Measurements from ENCODE around the gene SLC38A1. TPM values are rescaled to one million over a fixed set of nuclear protein-coding genes. Genes with fewer than 3 reads are reported as not detected.

Gene SLC38A1
- total RNA-seq, 1 donor from 2014 or later = 63.2 TPM

- H3K4me1 ChIP-seq (ENCODE audit: control insufficient read depth in 3 of 3, insufficient read depth in 3 of 3, low read length in 3 of 3) = no peaks in the 10 kb centered on the region
- H3K4me3 ChIP-seq (ENCODE audit: low read length in 3 of 3) = no peak overlapping the region
- H3K27me3 ChIP-seq (ENCODE audit: control insufficient read depth in 3 of 3, insufficient read depth in 3 of 3, low read length in 3 of 3) = no peaks in the 10 kb centered on the region
- no peak overlapping the region for H3K9ac ChIP-seq (ENCODE audit: low read depth in 1 of 3, low read length in 3 of 3)
- H3K36me3 ChIP-seq (ENCODE audit: control insufficient read depth in 3 of 3, insufficient read depth in 3 of 3, low read length in 3 of 3) = no peaks in the 10 kb centered on the region
- H3K27ac ChIP-seq (ENCODE audit: low read depth, low read length) = no peak overlapping the region
- no peaks in the 10 kb centered on the region for H3K9me3 ChIP-seq (ENCODE audit: control insufficient read depth in 3 of 3, low read length in 3 of 3)
Measured at GRCh38 chr12:46179693-46180452, 89.0 kb downstream of the SLC38A1 start.

GRCh38 chr12:46177837-46178608 lies 90.8 kb downstream of the SLC38A1 start:
- no peaks in the 10 kb centered on the region for H3K9me3 ChIP-seq (ENCODE audit: control insufficient read depth in 3 of 3, low read length in 3 of 3)
- no peaks in the 10 kb centered on the region for H3K27me3 ChIP-seq (ENCODE audit: control insufficient read depth in 3 of 3, insufficient read depth in 3 of 3, low read length in 3 of 3)
- no peaks in the 10 kb centered on the region for H3K36me3 ChIP-seq (ENCODE audit: control insufficient read depth in 3 of 3, insufficient read depth in 3 of 3, low read length in 3 of 3)
- H3K27ac ChIP-seq (ENCODE audit: low read depth, low read length) = no peak overlapping the region
- no peak overlapping the region for H3K4me3 ChIP-seq (ENCODE audit: low read length in 3 of 3)
- no peaks in the 10 kb centered on the region for H3K4me1 ChIP-seq (ENCODE audit: control insufficient read depth in 3 of 3, insufficient read depth in 3 of 3, low read length in 3 of 3)
- H3K9ac ChIP-seq (ENCODE audit: low read depth in 1 of 3, low read length in 3 of 3) = no peak overlapping the region

GRCh38 chr12:46177025-46177424 lies 91.8 kb downstream of the SLC38A1 start:
- Histone ChIP-seq H3K4me3 (ENCODE audit: low read length in 3 of 3) (no peak overlapping the region), H3K36me3 (ENCODE audit: control insufficient read depth in 3 of 3, insufficient read depth in 3 of 3, low read length in 3 of 3) (no peaks in the 10 kb centered on the region), H3K9ac (ENCODE audit: low read depth in 1 of 3, low read length in 3 of 3) (no peak overlapping the region), H3K27me3 (ENCODE audit: control insufficient read depth in 3 of 3, insufficient read depth in 3 of 3, low read length in 3 of 3) (no peaks in the 10 kb centered on the region), H3K27ac (ENCODE audit: low read depth, low read length) (no peak overlapping the region), H3K4me1 (ENCODE audit: control insufficient read depth in 3 of 3, insufficient read depth in 3 of 3, low read length in 3 of 3) (no peaks in the 10 kb centered on the region), H3K9me3 (ENCODE audit: control insufficient read depth in 3 of 3, low read length in 3 of 3) (no peaks in the 10 kb centered on the region)

GRCh38 chr12:46174919-46175318 lies 93.9 kb downstream of the SLC38A1 start:
- no peak overlapping the region for H3K9ac ChIP-seq (ENCODE audit: low read depth in 1 of 3, low read length in 3 of 3)
- H3K4me3 ChIP-seq (ENCODE audit: low read length in 3 of 3) = no peak overlapping the region
- no peaks in the 10 kb centered on the region for H3K9me3 ChIP-seq (ENCODE audit: control insufficient read depth in 3 of 3, low read length in 3 of 3)
- no peaks in the 10 kb centered on the region for H3K36me3 ChIP-seq (ENCODE audit: control insufficient read depth in 3 of 3, insufficient read depth in 3 of 3, low read length in 3 of 3)
- no peaks in the 10 kb centered on the region for H3K4me1 ChIP-seq (ENCODE audit: control insufficient read depth in 3 of 3, insufficient read depth in 3 of 3, low read length in 3 of 3)
- H3K27ac ChIP-seq (ENCODE audit: low read depth, low read length) = no peak overlapping the region
- H3K27me3 ChIP-seq (ENCODE audit: control insufficient read depth in 3 of 3, insufficient read depth in 3 of 3, low read length in 3 of 3) = no peaks in the 10 kb centered on the region

GRCh38 chr12:46174061-46174662 lies 94.7 kb downstream of the SLC38A1 start:
- H3K4me1 ChIP-seq (ENCODE audit: control insufficient read depth in 3 of 3, insufficient read depth in 3 of 3, low read length in 3 of 3) = no peaks in the 10 kb centered on the region

GRCh38 chr12:46168426-46168825 lies 100.4 kb downstream of the SLC38A1 start:
- Histone ChIP-seq H3K27me3 (ENCODE audit: control insufficient read depth in 3 of 3, insufficient read depth in 3 of 3, low read length in 3 of 3) (peaks cover 0 to 2% (median 0%) of the 10 kb centered on the region in 3 donors), H3K36me3 (ENCODE audit: control insufficient read depth in 3 of 3, insufficient read depth in 3 of 3, low read length in 3 of 3) (no peaks in the 10 kb centered on the region), H3K4me1 (ENCODE audit: control insufficient read depth in 3 of 3, insufficient read depth in 3 of 3, low read length in 3 of 3) (no peaks in the 10 kb centered on the region), H3K4me3 (ENCODE audit: low read length in 3 of 3) (no peak overlapping the region), H3K27ac (ENCODE audit: low read depth, low read length) (no peak overlapping the region), H3K9ac (ENCODE audit: low read depth in 1 of 3, low read length in 3 of 3) (no peak overlapping the region), H3K9me3 (ENCODE audit: control insufficient read depth in 3 of 3, low read length in 3 of 3) (no peaks in the 10 kb centered on the region)

More at GRCh38 chr12:46174061-46174662, 94.7 kb downstream of the SLC38A1 start:
- Histone ChIP-seq H3K9ac (ENCODE audit: low read depth in 1 of 3, low read length in 3 of 3) (no peak overlapping the region), H3K27me3 (ENCODE audit: control insufficient read depth in 3 of 3, insufficient read depth in 3 of 3, low read length in 3 of 3) (no peaks in the 10 kb centered on the region), H3K4me3 (ENCODE audit: low read length in 3 of 3) (no peak overlapping the region), H3K27ac (ENCODE audit: low read depth, low read length) (no peak overlapping the region), H3K36me3 (ENCODE audit: control insufficient read depth in 3 of 3, insufficient read depth in 3 of 3, low read length in 3 of 3) (no peaks in the 10 kb centered on the region), H3K9me3 (ENCODE audit: control insufficient read depth in 3 of 3, low read length in 3 of 3) (no peaks in the 10 kb centered on the region)

- Histone ChIP-seq H3K4me1 (ENCODE audit: control insufficient read depth in 3 of 3, insufficient read depth in 3 of 3, low read length in 3 of 3) (no peaks in the 10 kb centered on the region), H3K9ac (ENCODE audit: low read depth in 1 of 3, low read length in 3 of 3) (no peak overlapping the region), H3K4me3 (ENCODE audit: low read length in 3 of 3) (no peak overlapping the region), H3K27me3 (ENCODE audit: control insufficient read depth in 3 of 3, insufficient read depth in 3 of 3, low read length in 3 of 3) (peaks cover 0 to 2% (median 0%) of the 10 kb centered on the region in 3 donors), H3K9me3 (ENCODE audit: control insufficient read depth in 3 of 3, low read length in 3 of 3) (no peaks in the 10 kb centered on the region), H3K27ac (ENCODE audit: low read depth, low read length) (no peak overlapping the region), H3K36me3 (ENCODE audit: control insufficient read depth in 3 of 3, insufficient read depth in 3 of 3, low read length in 3 of 3) (no peaks in the 10 kb centered on the region)
Measured at GRCh38 chr12:46167412-46167811, 101.4 kb downstream of the SLC38A1 start.

- no peaks in the 10 kb centered on the region for H3K9me3 ChIP-seq (ENCODE audit: control insufficient read depth in 3 of 3, low read length in 3 of 3)
- H3K27ac ChIP-seq (ENCODE audit: low read depth, low read length) = no peak overlapping the region
- H3K4me1 ChIP-seq (ENCODE audit: control insufficient read depth in 3 of 3, insufficient read depth in 3 of 3, low read length in 3 of 3) = peaks cover 0 to 8% (median 0%) of the 10 kb centered on the region in 3 donors
- H3K4me3 ChIP-seq (ENCODE audit: low read length in 3 of 3) = no peak overlapping the region
- no peak overlapping the region for H3K9ac ChIP-seq (ENCODE audit: low read depth in 1 of 3, low read length in 3 of 3)
- peaks cover 0 to 2% (median 0%) of the 10 kb centered on the region in 3 donors for H3K27me3 ChIP-seq (ENCODE audit: control insufficient read depth in 3 of 3, insufficient read depth in 3 of 3, low read length in 3 of 3)
- H3K36me3 ChIP-seq (ENCODE audit: control insufficient read depth in 3 of 3, insufficient read depth in 3 of 3, low read length in 3 of 3) = no peaks in the 10 kb centered on the region
Measured at GRCh38 chr12:46165191-46165590, 103.7 kb downstream of the SLC38A1 start.

- Histone ChIP-seq H3K27ac (ENCODE audit: low read depth, low read length) (no peak overlapping the region), H3K9ac (ENCODE audit: low read depth in 1 of 3, low read length in 3 of 3) (no peak overlapping the region), H3K27me3 (ENCODE audit: control insufficient read depth in 3 of 3, insufficient read depth in 3 of 3, low read length in 3 of 3) (peaks cover 0 to 2% (median 0%) of the 10 kb centered on the region in 3 donors), H3K4me1 (ENCODE audit: control insufficient read depth in 3 of 3, insufficient read depth in 3 of 3, low read length in 3 of 3) (peaks cover 0 to 8% (median 0%) of the 10 kb centered on the region in 3 donors), H3K36me3 (ENCODE audit: control insufficient read depth in 3 of 3, insufficient read depth in 3 of 3, low read length in 3 of 3) (no peaks in the 10 kb centered on the region), H3K9me3 (ENCODE audit: control insufficient read depth in 3 of 3, low read length in 3 of 3) (no peaks in the 10 kb centered on the region), H3K4me3 (ENCODE audit: low read length in 3 of 3) (no peak overlapping the region)
Measured at GRCh38 chr12:46164186-46164761, 104.6 kb downstream of the SLC38A1 start.
